UCSD-AML1 (cell line): ENCODE results near the gene ANTXR2.
A peak's percentile ranks its signal among the peaks of the same experiment; 100 is the strongest.
"Not testable (repeated sequence)": the region's sequence is repeated elsewhere in the genome, so short reads cannot be mapped to it uniquely, and the experiment has no call there.

Experiments
- DNase-seq: peaks from one replicate; lab custom pipeline; 2025; ENCODE audit not compliant: unreplicated experiment; lab: John Stamatoyannopoulos, UW

The ANTXR2 gene

GRCh38 chr4:80072744-80073472 is at the start of gene ANTXR2:
Gene ANTXR2, minus strand, starts transcription at chr4:80073229. Its CDS starts 669 bp downstream, at chr4:80072560.
- peak; percentile 88 for DNase-seq

- DNase-seq = not testable (repeated sequence)
Measured at GRCh38 chr4:80121815-80122214, 48.8 kb upstream of the ANTXR2 start.

GRCh38 chr4:80119620-80120019 is 46.6 kb upstream of the ANTXR2 start:
- not testable (repeated sequence) for DNase-seq

- DNase-seq = no peak
Measured at GRCh38 chr4:80116516-80116915, 43.5 kb upstream of the ANTXR2 start.

GRCh38 chr4:80115368-80116181 is 42.5 kb upstream of the ANTXR2 start:
- no peak for DNase-seq

GRCh38 chr4:80114732-80115265 is 41.8 kb upstream of the ANTXR2 start:
- DNase-seq = no peak

- DNase-seq = no peak
Measured at GRCh38 chr4:80113615-80114014, 40.6 kb upstream of the ANTXR2 start.

- no peak for DNase-seq
Measured at GRCh38 chr4:80112236-80112635, 39.2 kb upstream of the ANTXR2 start.

- DNase-seq = no peak
Measured at GRCh38 chr4:80111276-80111675, 38.2 kb upstream of the ANTXR2 start.

- no peak for DNase-seq
Measured at GRCh38 chr4:80107374-80107773, 34.3 kb upstream of the ANTXR2 start.

- no peak for DNase-seq
Measured at GRCh38 chr4:80104927-80105326, 31.9 kb upstream of the ANTXR2 start.

GRCh38 chr4:80103629-80104028 is 30.6 kb upstream of the ANTXR2 start:
- no peak for DNase-seq

GRCh38 chr4:80101792-80102116 is 28.7 kb upstream of the ANTXR2 start:
- no peak for DNase-seq

GRCh38 chr4:80101071-80101791 is 28.2 kb upstream of the ANTXR2 start:
- DNase-seq = no peak

- no peak for DNase-seq
Measured at GRCh38 chr4:80099671-80100070, 26.6 kb upstream of the ANTXR2 start.

GRCh38 chr4:80098635-80099034 is 25.6 kb upstream of the ANTXR2 start:
- no peak for DNase-seq

- DNase-seq = no peak
Measured at GRCh38 chr4:80097400-80098177, 24.6 kb upstream of the ANTXR2 start.

- DNase-seq = no peak
Measured at GRCh38 chr4:80096175-80096850, 23.3 kb upstream of the ANTXR2 start.

GRCh38 chr4:80094191-80094590 is 21.2 kb upstream of the ANTXR2 start:
- DNase-seq = no peak

GRCh38 chr4:80093563-80093962 is 20.5 kb upstream of the ANTXR2 start:
- DNase-seq = no peak
